ENCODE results near the gene CSRP3. TPM values are rescaled to one million over a fixed set of nuclear protein-coding genes. Genes with fewer than 3 reads are reported as not detected.
A peak's percentile ranks its signal among the peaks of the same experiment; 100 is the strongest.

Gene CSRP3
- total RNA-seq, 6 experiments from 2014 or later = 0.22 to 0.81 TPM; not detected in 4

- DNase-seq (no peak), ATAC-seq (no peak)
- Histone ChIP-seq H3K4me1 (no peaks in the 10 kb centered on the region), H3K36me3 (no peaks in the 10 kb centered on the region), H3K4me3 (no peak overlapping the region), H3K27me3 (no peaks in the 10 kb centered on the region), H3K27ac (no peak overlapping the region), H3K9me3 (no peaks in the 10 kb centered on the region)
- intact Hi-C loops (cut with DNase I) = no loop called here
- 93% methylated on average over 6 of the region's 7 CpGs for WGBS (ENCODE audit: insufficient coverage, low coverage, low lambda C conversion rate, missing lambda C conversion rate)
- no peak for TF ChIP-seq POLR2A (IDR thresholded peaks at IDR 0.05)
- no peak for TF ChIP-seq CTCF (IDR thresholded peaks at IDR 0.05)
Measured at GRCh38 chr11:19173964-19174638, 27.7 kb downstream of the CSRP3 start.

GRCh38 chr11:19173004-19173689 is 28.6 kb downstream of the CSRP3 start:
- H3K27ac ChIP-seq = no peak overlapping the region
- 84% methylated on average over 9 of the region's 9 CpGs for WGBS (ENCODE audit: insufficient coverage, low coverage, low lambda C conversion rate, missing lambda C conversion rate)
- H3K4me1 ChIP-seq = peaks cover 0 to under 1% (median 0%) of the 10 kb centered on the region in 4 donors
- H3K36me3 ChIP-seq = no peaks in the 10 kb centered on the region
- H3K4me3 ChIP-seq = no peak overlapping the region
- ATAC-seq = no peak
- intact Hi-C loops (cut with DNase I) = no loop called here
- no peak for DNase-seq
- no peaks in the 10 kb centered on the region for H3K9me3 ChIP-seq
- no peaks in the 10 kb centered on the region for H3K27me3 ChIP-seq
- no peak for TF ChIP-seq CTCF (IDR thresholded peaks at IDR 0.05)
- no peak for TF ChIP-seq POLR2A (IDR thresholded peaks at IDR 0.05)

GRCh38 chr11:19168090-19168489 is 33.7 kb downstream of the CSRP3 start:
- H3K27me3 ChIP-seq = no peaks in the 10 kb centered on the region
- H3K27ac ChIP-seq = no peak overlapping the region
- DNase-seq (no peak), ATAC-seq (peak; percentile 84 to 94 (median 88))
- H3K36me3 ChIP-seq = no peaks in the 10 kb centered on the region
- H3K9me3 ChIP-seq = no peaks in the 10 kb centered on the region
- TF ChIP-seq POLR2A (IDR thresholded peaks at IDR 0.05) (no peak), CTCF (IDR thresholded peaks at IDR 0.05) (no peak)
- peaks cover 0 to 8% (median 0%) of the 10 kb centered on the region in 4 donors for H3K4me1 ChIP-seq
- intact Hi-C loops (cut with DNase I) = no loop called here
- no peak overlapping the region for H3K4me3 ChIP-seq
- WGBS (ENCODE audit: insufficient coverage, low coverage, low lambda C conversion rate, missing lambda C conversion rate) = 56% methylated on average over 2 of the region's 2 CpGs

- H3K27ac ChIP-seq = no peak overlapping the region
- no peak overlapping the region for H3K4me3 ChIP-seq
- no peaks in the 10 kb centered on the region for H3K9me3 ChIP-seq
- no peaks in the 10 kb centered on the region for H3K36me3 ChIP-seq
- WGBS (ENCODE audit: insufficient coverage, low coverage, low lambda C conversion rate, missing lambda C conversion rate) = 74% methylated on average over 2 of the region's 2 CpGs
- H3K27me3 ChIP-seq = no peaks in the 10 kb centered on the region
- no peak for DNase-seq
- intact Hi-C loops (cut with DNase I) = no loop called here
- H3K4me1 ChIP-seq = peaks cover 0 to 8% (median 0%) of the 10 kb centered on the region in 4 donors
- TF ChIP-seq CTCF (IDR thresholded peaks at IDR 0.05) = no peak
- TF ChIP-seq POLR2A (IDR thresholded peaks at IDR 0.05) = no peak
- ATAC-seq = no peak
Measured at GRCh38 chr11:19164881-19165280, 36.9 kb downstream of the CSRP3 start.

Measured in right lobe of liver (tissue), 6 donors.